ENCODE measurements around the gene NR6A1.

Gene NR6A1

DNA sequence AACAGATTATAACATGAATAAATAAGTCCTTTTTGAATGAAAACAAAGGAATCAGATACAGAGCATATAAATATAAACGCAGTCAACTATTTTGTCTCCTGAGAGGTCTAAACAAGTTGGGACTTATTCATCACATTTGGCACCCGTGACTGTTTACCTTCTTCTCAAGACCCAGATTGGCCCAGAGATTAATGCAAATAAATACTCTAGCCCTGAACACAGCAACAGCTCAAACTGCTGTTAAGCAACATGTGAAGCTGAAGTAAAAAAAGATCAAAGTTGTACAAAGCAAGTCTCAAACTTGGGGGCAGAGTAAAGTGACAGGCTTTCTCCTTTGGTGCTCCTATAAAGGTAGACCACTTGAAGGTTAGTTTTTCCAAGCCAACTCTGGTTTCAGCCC lies 168.9 kb downstream of the NR6A1 start:
- DNase-seq = no peak

DNA sequence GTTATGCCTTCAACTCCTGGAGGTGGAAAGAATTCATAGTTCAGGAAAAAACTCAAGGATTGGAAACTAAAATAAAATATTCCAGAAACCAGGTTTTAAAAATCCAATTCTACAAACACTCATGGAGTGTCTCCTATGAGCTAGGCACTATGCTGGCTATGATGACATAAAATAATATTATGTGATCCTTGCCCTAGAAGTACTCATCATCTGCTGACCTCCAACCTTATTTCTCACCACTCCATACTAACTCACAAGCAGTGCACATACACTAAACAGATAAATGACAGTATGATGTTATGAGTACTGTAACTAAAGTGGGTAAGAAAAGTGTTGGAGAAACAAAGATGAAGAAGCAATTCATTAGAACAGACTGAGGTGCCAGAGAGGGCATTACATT lies 170.7 kb downstream of the NR6A1 start:
- DNase-seq = no peak

DNA sequence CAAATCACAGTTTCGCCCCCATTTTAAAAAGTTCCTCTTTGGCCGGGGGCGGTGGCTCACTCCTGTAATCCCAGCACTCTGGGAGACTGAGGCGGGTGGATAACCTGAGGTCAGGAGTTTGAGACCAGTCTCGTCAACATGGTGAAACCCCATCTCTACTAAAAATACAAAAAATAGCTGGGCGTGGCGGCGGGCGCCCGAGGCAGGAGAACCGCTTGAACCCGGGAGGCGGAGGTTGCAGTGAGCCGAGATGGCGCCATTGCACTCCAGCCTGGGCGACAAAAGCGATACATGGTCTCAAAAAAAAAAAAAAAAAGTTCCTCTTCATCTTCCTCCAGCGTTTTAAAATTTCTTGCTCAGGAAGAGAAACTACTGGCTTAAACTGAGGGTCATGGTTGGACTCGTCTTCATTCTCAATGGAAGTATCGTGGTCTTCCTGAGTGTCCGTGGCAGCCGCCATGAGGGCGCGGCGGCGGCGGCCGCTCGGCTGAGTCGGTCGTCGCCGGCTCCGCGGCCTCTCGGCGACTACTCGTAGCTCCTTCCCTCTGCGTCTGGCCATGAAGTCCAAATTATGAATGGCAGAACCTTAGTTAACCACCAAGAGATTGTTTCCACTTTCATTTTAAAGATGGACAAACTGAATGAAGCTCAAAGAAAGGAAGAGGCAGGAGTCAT lies 171.9 kb downstream of the NR6A1 start:
- DNase-seq = no peak

DNA sequence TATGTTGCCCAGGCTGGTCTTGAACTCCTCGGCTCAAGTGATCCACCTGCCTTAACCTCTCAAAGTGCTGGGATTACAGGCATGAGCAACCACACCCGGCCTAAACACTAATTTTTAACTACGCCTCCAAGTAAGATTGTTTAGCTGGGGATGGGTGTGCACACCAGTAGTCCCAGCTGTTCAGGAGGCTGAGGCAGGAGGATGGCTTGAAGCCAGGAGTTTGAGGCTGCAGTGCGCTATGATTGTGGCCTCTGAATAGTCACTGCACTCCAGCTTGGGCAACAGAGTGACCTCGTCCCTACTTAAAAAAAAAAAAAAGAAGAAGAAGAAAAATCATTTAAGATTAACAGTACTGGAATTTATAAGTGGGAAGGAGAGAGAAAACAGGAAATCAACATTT lies 173.1 kb downstream of the NR6A1 start:
- DNase-seq = no peak

DNA sequence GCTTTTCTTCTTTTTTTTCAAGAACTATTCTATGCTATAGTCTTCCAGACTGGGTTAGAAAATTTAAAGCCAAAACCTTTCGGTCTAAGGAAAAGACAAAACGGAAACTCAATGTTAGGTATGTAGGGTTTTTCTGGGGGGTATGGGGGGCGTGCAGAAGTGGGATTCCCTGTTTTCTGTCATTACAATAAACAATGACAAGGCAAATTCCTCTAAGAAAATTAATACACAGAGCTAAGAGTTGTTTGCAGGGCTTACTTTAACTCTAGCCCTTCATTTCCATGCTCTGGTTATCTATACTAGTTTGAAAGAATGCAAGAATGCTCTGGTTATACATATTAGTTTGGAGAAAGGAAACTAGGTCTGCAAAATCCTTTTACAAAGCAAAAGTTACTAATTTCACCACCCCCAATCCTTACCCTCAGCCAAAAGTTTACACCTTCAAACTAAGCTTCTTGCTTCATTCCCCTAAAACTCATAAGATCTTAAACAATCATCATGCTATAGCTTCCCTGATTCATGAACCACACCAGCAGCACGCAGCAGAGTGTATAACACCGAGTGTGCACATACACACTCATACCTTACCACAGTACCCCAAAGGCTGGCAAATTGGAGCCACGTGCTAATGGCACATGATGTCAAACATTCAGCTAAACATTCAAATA lies 174.8 kb downstream of the NR6A1 start:
- DNase-seq = no peak

DNA sequence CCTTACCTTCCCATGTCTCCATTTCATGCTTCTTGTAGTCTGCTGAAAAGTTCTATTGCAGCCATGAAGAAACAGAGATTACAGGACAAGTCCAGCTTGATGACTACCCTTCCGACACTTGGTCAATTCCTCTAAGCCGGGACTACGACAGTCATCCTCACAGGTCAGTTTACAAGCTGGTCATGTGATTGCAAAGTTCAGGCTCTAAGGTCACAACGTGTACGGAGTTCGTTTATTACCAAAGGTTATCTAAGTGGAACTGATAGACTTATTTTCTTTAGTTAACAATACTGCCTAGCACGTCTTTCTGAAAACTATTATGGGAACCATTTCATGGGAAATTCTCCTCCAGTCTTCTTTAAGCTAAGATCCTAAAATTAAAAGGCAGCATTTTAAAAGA lies 175.4 kb downstream of the NR6A1 start:
- DNase-seq = no peak

DNA sequence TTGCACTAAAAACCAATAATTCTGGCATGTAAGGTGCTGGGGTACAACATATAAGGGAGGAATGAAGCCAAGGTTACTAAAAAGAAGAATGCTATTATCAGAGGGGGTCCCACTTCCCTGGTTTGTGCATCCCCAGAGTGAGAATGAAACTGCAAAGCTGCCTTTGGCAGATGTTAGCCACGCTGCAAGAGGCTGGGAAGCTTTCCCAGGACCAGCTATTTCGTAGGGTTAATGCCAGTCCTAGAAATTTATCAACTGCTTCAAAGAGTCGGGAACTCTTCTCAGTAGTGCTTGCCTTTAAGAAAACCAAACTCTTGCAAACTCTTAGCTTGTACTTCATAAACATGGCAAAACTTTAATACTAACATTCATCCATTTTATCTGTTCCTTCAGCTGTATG lies 176.4 kb downstream of the NR6A1 start:
- DNase-seq = no peak

DNA sequence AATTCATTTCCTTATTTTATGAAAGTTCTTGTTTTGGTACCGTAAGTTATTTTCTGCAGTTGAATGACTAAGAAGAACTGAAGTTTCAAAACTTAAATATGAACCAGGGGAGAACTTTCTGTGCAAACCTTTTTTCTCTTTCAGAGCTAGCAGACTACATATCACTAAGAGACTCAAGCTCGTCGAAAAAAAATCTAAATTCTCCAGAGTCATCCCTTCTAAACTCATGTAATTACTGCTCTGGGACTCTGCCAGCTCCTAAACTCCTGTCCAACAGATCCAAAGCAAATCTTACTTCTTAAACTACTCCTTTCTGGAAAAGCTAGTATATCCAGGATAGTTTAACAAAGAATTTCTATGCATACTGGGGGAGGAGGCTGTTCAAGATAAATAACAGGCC lies 176.9 kb downstream of the NR6A1 start:
- no peak for DNase-seq

DNA sequence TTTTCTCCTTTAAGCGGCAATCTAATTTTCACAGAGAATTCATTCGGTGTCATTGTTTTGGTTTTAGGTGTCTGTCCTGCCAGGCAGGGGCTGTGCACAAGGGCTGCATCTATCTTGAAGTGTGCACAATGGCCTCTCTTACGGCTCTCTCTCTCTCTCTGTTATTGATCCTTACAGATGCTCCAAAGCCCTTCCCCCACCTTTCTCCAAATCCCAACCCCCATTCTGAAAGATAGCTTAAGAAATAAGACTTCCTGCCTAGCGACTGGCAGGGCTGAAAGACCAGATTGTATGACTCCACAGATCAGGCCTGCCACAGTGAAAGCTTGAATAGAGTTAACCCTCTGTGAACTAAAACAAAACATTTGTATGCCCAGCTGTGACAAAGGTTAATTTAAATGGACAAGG lies 177.5 kb downstream of the NR6A1 start:
- DNase-seq = no peak

DNA sequence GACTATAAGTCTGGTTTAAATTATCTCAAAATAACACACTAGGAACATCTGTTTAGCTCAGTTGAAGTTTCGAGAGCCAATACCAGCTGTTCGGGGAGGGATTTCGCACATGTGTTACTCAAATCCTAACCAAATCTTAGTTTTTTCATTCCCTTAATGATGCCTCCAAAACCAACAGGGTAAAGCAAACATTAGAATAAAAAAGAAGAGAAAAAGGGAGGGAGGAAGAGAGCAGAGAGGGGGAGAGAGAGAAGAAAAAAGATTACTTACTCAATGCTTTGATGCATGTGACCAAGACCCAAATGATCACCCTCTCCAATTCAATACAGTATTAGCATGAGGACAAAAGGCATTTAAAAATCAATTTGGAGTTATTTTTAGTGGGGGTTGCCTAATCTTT lies 177.9 kb downstream of the NR6A1 start:
- DNase-seq = no peak

DNA sequence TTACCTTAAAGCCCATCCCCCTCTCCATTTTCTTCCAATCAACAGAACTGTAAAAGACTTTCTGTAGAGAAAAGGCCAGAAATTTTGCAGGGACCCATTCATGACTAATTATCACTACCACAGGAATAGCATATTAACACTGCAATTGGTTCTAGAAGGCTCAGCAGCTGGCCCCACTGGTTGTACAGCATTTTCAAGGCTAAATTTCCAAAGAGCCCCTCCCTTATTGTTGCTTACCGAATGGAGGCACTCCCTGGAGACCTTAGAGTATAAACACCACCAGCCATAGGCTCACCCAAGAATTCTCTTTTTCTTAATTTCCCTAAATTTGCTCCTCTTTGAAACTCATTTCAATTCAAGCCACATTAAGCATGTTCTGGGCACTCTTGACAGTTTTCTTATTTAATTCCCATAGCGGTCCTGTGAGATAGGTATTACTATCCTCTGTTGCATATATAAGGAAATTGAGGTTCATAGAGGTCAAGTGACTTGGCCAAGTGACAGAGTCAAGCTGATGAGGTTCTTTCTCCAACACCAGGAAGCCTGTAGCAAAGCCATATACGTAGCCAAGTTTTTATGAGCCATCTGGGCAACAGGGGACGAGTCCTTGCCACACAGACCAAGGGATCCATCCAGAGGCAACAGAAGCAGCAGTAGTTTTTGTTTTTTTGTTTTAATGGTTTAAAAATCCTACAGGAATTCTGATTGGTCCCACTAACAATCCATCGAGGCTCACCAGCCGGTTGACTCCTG lies 180.0 kb downstream of the NR6A1 start:
- DNase-seq = no peak

DNA sequence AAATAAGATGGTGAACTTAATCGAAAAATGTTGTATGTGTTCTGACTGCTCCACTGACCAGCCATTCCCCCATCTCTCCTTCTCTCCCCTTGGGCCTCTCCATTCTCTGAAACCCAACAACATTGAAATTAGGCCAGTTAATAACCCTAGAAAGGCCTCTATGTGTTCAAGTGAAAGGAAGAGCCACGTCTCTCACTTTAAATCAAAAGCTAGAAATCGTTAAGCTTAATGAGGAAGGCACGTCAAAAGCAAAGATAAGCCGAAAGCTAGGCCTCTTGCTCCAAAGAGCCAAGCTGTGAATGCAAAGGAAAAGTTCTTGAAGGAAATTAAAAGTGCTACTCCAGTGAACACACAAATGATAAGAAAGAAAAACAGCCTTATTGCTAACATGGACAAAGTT lies 186.5 kb downstream of the NR6A1 start:
- DNase-seq = no peak

DNA sequence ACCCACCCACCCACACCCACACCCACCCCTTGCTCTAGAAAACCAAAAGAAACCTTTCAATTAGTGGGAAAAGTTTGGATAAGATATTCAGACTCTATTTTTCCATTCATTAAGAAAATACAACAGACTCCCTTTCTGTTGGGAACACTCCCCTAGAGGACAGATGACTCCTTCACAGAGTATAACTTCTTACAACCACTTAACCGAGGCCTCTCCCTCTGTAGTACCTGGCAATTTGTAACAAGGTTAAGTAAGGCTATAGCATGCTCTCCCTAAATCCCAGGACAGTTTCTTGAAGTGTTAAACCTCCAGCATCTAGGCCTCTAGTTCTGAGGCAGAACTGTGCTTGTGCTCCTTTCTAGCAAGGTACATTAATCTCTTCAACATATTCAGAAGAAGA lies 188.0 kb downstream of the NR6A1 start:
- no peak for DNase-seq

DNA sequence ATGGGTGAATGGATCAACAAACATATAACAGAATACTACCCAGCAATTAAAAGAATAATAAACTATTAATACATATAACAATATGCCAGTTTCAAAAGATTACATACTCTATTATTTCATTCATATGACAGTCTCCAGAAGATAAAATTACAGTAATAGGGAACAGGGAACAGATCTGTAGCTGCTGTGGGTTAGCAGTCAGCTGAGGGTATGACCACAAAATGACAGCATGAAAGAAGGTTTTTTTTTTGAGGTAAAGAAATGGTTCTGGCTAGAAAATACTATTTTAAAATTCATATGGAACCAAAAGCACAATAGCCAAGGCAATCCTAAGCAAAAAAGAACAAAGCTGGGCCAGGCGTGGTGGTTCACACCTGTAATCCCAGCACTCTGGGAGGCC lies 190.9 kb downstream of the NR6A1 start:
- no peak for DNase-seq

DNA sequence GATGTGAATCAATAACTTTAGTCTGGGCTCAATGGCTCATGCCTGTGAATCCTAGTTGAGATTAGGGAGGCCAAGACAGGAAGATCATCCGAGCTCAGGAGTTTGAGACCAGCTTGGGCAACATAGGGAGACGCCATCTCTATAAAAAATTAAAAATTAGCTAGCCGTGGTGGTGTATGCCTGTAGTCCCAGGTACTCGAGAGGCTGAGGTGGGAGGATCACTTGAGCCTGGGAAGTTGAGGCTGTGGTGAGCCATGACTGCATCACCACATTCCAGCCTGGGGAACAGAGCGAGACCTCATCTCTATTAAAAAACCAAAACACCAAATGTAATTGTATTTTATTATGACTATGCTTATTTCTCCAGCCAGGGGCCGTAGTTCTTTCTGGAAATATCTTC lies 194.4 kb downstream of the NR6A1 start:
- no peak for DNase-seq

DNA sequence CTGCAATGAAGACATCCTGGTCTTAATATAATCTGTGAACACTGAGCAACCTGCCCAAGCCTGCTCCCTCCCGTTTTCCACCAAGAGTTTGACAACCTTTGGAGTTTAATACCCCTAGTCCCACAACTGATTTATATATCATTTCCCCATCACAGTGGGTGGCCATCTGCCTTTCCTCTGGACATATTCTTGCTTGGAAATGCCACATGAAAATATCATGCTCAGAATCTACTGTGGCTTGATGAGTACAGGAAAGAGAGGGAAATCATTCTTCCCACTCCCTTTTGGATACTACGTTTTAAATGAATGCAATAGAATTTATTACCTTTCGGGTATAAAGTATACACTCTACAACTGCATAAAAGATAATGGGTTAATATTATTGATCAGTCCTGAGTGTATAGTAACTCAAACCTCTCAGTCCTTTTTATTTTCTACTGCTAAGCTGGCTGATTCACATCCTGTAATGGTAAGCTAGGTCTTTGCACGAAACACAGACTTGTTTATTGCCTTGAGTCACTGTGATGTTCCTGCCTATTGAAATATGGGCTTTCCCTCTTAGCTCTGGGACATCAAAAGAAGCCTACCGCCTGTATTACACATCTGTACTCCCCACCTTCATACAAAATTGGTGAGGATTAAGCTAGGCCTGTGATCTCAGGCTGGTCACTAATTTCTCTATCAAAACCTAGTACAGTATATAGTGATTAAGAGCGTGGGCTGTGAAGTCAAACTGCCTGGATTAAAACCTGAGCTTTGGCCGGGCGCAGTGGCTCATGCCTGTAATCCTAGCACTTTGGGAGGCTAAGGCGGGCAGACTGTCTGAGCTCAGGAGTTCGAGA lies 196.4 kb downstream of the NR6A1 start:
- DNase-seq = no peak

DNA sequence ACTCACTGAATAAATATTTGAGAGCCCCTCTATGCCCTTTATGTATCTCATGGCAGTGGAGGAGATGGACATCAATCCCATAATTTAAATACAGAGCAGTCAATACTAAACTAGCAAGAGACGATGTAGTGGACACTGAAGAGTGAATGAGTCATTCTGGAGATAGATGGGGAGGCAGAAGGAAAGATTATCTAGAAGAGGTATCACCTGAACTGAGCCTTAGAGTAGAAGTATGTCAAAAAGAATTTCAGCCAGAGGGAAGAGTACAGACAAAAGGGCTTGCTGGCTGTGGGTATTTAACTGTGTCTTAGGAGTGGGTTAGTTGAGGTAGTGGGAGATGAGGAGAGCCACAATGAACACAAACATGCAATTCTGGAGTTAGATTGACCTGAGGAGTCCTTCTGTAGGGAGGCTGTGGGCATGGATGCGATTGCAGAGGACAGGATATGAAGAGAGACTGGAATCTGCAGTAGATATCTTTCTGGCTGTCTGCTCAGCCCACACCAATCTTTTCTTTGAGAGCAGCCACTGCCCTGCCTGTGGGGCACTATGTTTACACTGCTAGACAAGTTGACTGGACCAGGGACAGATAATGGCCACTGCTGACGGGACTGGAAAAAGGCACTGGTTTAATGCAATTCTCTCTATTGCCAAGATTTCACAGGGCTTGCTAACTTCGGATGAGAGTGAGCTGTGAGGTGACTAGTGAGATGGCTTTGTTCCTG lies 200.0 kb downstream of the NR6A1 start:
- DNase-seq = no peak

DNA sequence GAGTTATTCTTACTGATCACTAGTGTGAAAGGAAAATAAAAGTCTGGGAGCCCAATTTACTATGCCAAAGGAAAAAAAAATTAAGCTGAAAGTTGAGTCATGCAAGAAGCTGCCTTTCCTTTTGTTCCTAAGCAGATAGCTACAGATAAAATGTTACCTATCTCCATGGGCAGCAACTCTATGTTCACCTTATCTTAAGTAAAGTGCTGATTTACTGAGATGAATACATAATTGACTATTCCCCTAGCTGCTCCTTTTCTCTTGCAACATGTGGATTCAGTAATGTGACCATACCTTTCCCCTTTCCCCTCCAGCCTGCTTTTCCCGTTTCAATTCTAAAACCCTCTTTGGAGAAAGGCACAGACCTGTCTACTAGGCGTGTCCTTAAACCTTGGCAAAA lies 201.2 kb downstream of the NR6A1 start:
- DNase-seq = no peak

DNA sequence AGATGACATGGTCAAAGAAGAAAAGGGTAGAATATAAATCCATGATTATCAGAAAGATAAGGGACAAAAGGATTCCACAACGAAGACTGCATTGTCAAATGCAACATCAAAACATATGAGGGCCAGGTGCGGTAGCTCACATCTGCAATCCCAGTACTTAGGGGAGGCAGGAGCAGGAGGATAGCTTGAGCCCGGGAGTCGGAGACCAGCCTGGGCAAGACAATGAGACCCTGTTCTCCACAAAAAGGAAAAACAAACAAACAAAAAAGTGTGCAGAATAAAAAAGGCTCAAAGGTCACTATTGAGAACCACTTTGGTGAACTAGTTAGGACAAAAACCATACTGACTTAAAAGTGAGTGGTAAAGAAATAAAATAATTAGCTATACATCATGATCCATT lies 203.7 kb downstream of the NR6A1 start:
- no peak for DNase-seq

DNA sequence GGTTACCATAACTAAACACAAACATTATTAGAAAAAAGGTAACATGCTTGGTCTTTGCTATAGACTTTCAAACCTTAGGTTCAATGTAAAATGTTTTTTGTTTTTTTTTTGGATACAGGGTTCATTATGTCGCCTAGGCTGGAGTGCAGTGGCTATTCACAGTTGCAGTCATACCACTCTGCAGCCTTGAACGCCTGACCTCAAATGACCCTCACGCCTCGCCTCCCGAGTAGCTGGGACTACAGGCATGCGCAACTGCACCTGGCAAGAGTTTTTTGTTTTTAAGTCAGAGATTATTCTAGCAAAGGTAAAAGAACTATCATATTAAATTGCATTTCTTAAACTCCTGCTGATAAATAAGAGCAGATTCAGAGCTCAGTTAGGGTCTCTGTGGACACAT lies 208.8 kb downstream of the NR6A1 start:
- DNase-seq = no peak

DNA sequence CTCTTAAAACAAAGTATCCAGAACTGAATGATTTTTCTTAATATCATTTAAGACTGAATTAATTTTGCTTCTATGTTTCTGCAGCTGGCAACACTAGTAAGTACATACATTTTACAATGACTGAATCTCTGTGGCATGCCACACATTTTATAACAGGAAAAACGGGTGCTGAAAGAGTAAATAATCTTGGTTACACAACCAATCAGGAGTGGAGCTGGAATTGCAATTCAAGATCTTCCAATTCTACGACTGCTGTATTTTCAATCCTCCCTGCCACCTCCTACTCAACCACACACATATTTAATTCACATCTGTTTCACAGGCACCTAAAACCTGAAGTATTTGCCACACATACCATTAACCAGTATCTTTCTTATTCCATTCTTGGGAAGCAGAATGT lies 211.2 kb downstream of the NR6A1 start:
- no peak for DNase-seq

DNA sequence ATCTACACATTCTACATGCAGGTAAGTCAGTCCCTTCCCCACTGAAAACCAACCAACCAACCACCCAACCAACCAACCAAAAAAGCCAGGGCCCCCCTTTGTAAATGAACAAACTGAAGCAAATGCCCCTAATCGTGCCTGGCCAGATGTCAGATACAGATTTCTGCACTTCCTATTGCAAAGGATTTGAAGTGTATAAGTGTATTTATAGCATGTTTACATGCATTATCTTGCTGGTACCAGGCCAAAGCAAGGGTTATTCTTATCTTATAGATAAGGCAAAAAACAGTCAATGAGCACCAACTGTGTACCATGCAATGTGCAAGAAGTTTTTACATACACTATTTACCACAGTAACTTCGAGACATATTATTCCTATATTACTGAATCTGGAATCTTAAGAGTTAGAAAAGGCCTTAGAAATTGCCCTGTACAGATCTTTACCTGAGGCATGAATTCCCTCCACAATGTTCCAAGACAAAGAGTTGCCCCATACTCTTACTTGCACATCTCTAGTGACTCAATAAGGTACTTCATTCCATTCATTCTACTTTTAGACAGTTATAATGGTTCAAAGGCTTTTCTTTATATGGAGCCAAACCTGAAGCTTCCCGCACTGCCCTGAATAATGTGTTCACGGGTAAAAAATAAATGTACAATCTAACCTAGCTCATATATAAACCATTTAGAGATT lies 212.2 kb downstream of the NR6A1 start:
- DNase-seq = no peak

Measured in NCI-H2107 (cell line).